ENCODE measurements around the gene RPS21. TPM values are rescaled to one million over a fixed set of nuclear protein-coding genes. Genes with fewer than 3 reads are reported as not detected.

RPS21 gene
- total and polyA plus RNA-seq, 4 donors: 965 to 6,824 (median 2,761) TPM

GRCh38 chr20:62394248-62395245 is 7.6 kb downstream of the RPS21 start:
- intact Hi-C loops (cut with DNase I): no loop called here
- no peaks in the 10 kb centered on the region for H3K4me1 ChIP-seq (ENCODE audit: control insufficient read depth in 1 of 2, insufficient read depth in 2 of 2, low read length in 2 of 2)
- H3K36me3 ChIP-seq (ENCODE audit: control insufficient read depth in 1 of 2, insufficient read depth in 2 of 2, low read length in 1 of 2): no peaks in the 10 kb centered on the region
- WGBS, 2 donors: 90 to 94% methylated on average over 44 of the region's 44 CpGs
- H3K4me3 ChIP-seq (ENCODE audit: low read length in 2 of 2): no peak overlapping the region
- H3K27ac ChIP-seq (ENCODE audit: low read depth in 1 of 2, low read length in 2 of 2): no peak overlapping the region
- H3K27me3 ChIP-seq (ENCODE audit: control insufficient read depth in 1 of 2, insufficient read depth in 2 of 2, low read length in 1 of 2): no peaks in the 10 kb centered on the region
- DNase-seq (no peak), ATAC-seq (ENCODE audit: low FRiP score) (no peak)
- H3K9me3 ChIP-seq (ENCODE audit: control insufficient read depth, low read length): no peaks in the 10 kb centered on the region

- intact Hi-C loops (cut with DNase I): no loop called here
- H3K9me3 ChIP-seq (ENCODE audit: control insufficient read depth, low read length): no peaks in the 10 kb centered on the region
- ATAC-seq (ENCODE audit: low FRiP score) (no peak), DNase-seq (no peak)
- 85 to 89% methylated on average over 26 to 27 of the region's 27 CpGs for WGBS, 2 donors
- H3K36me3 ChIP-seq (ENCODE audit: control insufficient read depth in 1 of 2, insufficient read depth in 2 of 2, low read length in 1 of 2): no peaks in the 10 kb centered on the region
- no peak overlapping the region for H3K27ac ChIP-seq (ENCODE audit: low read depth in 1 of 2, low read length in 2 of 2)
- H3K27me3 ChIP-seq (ENCODE audit: control insufficient read depth in 1 of 2, insufficient read depth in 2 of 2, low read length in 1 of 2): no peaks in the 10 kb centered on the region
- H3K4me1 ChIP-seq (ENCODE audit: control insufficient read depth in 1 of 2, insufficient read depth in 2 of 2, low read length in 2 of 2): no peaks in the 10 kb centered on the region
- H3K4me3 ChIP-seq (ENCODE audit: low read length in 2 of 2): no peak overlapping the region
These were observed 8.7 kb downstream of the RPS21 start for GRCh38 chr20:62395311-62396242.

GRCh38 chr20:62396367-62397239 is 9.7 kb downstream of the RPS21 start:
- H3K9me3 ChIP-seq (ENCODE audit: control insufficient read depth, low read length): no peaks in the 10 kb centered on the region
- no peak overlapping the region for H3K27ac ChIP-seq (ENCODE audit: low read depth in 1 of 2, low read length in 2 of 2)
- H3K4me1 ChIP-seq (ENCODE audit: control insufficient read depth in 1 of 2, insufficient read depth in 2 of 2, low read length in 2 of 2): no peaks in the 10 kb centered on the region
- WGBS, 2 donors: 90% methylated on average over 33 to 35 of the region's 35 CpGs
- ATAC-seq (ENCODE audit: low FRiP score) (no peak), DNase-seq (no peak)
- H3K27me3 ChIP-seq (ENCODE audit: control insufficient read depth in 1 of 2, insufficient read depth in 2 of 2, low read length in 1 of 2): no peaks in the 10 kb centered on the region
- no peaks in the 10 kb centered on the region for H3K36me3 ChIP-seq (ENCODE audit: control insufficient read depth in 1 of 2, insufficient read depth in 2 of 2, low read length in 1 of 2)
- intact Hi-C loops (cut with DNase I): no loop called here
- H3K4me3 ChIP-seq (ENCODE audit: low read length in 2 of 2): no peak overlapping the region

GRCh38 chr20:62398120-62398821 is 11.4 kb downstream of the RPS21 start:
- no peaks in the 10 kb centered on the region for H3K9me3 ChIP-seq (ENCODE audit: control insufficient read depth, low read length)
- intact Hi-C loops (cut with DNase I): no loop called here
- H3K27ac ChIP-seq (ENCODE audit: low read depth in 1 of 2, low read length in 2 of 2): no peak overlapping the region
- no peak overlapping the region for H3K4me3 ChIP-seq (ENCODE audit: low read length in 2 of 2)
- no peaks in the 10 kb centered on the region for H3K27me3 ChIP-seq (ENCODE audit: control insufficient read depth in 1 of 2, insufficient read depth in 2 of 2, low read length in 1 of 2)
- DNase-seq (no peak), ATAC-seq (ENCODE audit: low FRiP score) (no peak)
- H3K36me3 ChIP-seq (ENCODE audit: control insufficient read depth in 1 of 2, insufficient read depth in 2 of 2, low read length in 1 of 2): no peaks in the 10 kb centered on the region
- no peaks in the 10 kb centered on the region for H3K4me1 ChIP-seq (ENCODE audit: control insufficient read depth in 1 of 2, insufficient read depth in 2 of 2, low read length in 2 of 2)
- WGBS, 2 donors: 95 to 97% methylated on average over 14 to 19 of the region's 19 CpGs

GRCh38 chr20:62400021-62400420 is 13.1 kb downstream of the RPS21 start:
- H3K4me3 ChIP-seq (ENCODE audit: low read length in 2 of 2): no peak overlapping the region
- no peak for ATAC-seq (ENCODE audit: low FRiP score)
- H3K27me3 ChIP-seq (ENCODE audit: control insufficient read depth in 1 of 2, insufficient read depth in 2 of 2, low read length in 1 of 2): no peaks in the 10 kb centered on the region
- H3K4me1 ChIP-seq (ENCODE audit: control insufficient read depth in 1 of 2, insufficient read depth in 2 of 2, low read length in 2 of 2): no peaks in the 10 kb centered on the region
- 81 to 83% methylated on average over 7 of the region's 7 CpGs for WGBS, 2 donors
- intact Hi-C loops (cut with DNase I): loop anchor here in 1 of 2 donors (10.0 kb wide), 1 partner anchor 225 kb away; no protein-coding TSS in a partner anchor
- H3K27ac ChIP-seq (ENCODE audit: low read depth in 1 of 2, low read length in 2 of 2): no peak overlapping the region
- no peaks in the 10 kb centered on the region for H3K9me3 ChIP-seq (ENCODE audit: control insufficient read depth, low read length)
- DNase-seq: no peak
- no peaks in the 10 kb centered on the region for H3K36me3 ChIP-seq (ENCODE audit: control insufficient read depth in 1 of 2, insufficient read depth in 2 of 2, low read length in 1 of 2)

GRCh38 chr20:62400541-62400940 is 13.6 kb downstream of the RPS21 start:
- DNase-seq (no peak), ATAC-seq (ENCODE audit: low FRiP score) (no peak)
- no peak overlapping the region for H3K27ac ChIP-seq (ENCODE audit: low read depth in 1 of 2, low read length in 2 of 2)
- WGBS, 2 donors: 74 to 86% methylated on average over 9 to 10 of the region's 10 CpGs
- H3K4me3 ChIP-seq (ENCODE audit: low read length in 2 of 2): no peak overlapping the region
- no peaks in the 10 kb centered on the region for H3K4me1 ChIP-seq (ENCODE audit: control insufficient read depth in 1 of 2, insufficient read depth in 2 of 2, low read length in 2 of 2)
- intact Hi-C loops (cut with DNase I): loop anchor here in 1 of 2 donors (10.0 kb wide), 1 partner anchor 224 kb away; no protein-coding TSS in a partner anchor
- no peaks in the 10 kb centered on the region for H3K27me3 ChIP-seq (ENCODE audit: control insufficient read depth in 1 of 2, insufficient read depth in 2 of 2, low read length in 1 of 2)
- H3K36me3 ChIP-seq (ENCODE audit: control insufficient read depth in 1 of 2, insufficient read depth in 2 of 2, low read length in 1 of 2): no peaks in the 10 kb centered on the region
- no peaks in the 10 kb centered on the region for H3K9me3 ChIP-seq (ENCODE audit: control insufficient read depth, low read length)

- H3K4me1 ChIP-seq (ENCODE audit: control insufficient read depth in 1 of 2, insufficient read depth in 2 of 2, low read length in 2 of 2): no peaks in the 10 kb centered on the region
- no peaks in the 10 kb centered on the region for H3K9me3 ChIP-seq (ENCODE audit: control insufficient read depth, low read length)
- no peaks in the 10 kb centered on the region for H3K27me3 ChIP-seq (ENCODE audit: control insufficient read depth in 1 of 2, insufficient read depth in 2 of 2, low read length in 1 of 2)
- WGBS, 2 donors: 81 to 83% methylated on average over 21 of the region's 21 CpGs
- H3K36me3 ChIP-seq (ENCODE audit: control insufficient read depth in 1 of 2, insufficient read depth in 2 of 2, low read length in 1 of 2): no peaks in the 10 kb centered on the region
- ATAC-seq (ENCODE audit: low FRiP score) (no peak), DNase-seq (no peak)
- H3K27ac ChIP-seq (ENCODE audit: low read depth in 1 of 2, low read length in 2 of 2): no peak overlapping the region
- intact Hi-C loops (cut with DNase I): loop anchor here in 1 of 2 donors (10.0 kb wide), 1 partner anchor 223 kb away; no protein-coding TSS in a partner anchor
- H3K4me3 ChIP-seq (ENCODE audit: low read length in 2 of 2): no peak overlapping the region
These were observed 14.5 kb downstream of the RPS21 start for GRCh38 chr20:62401331-62401779.
